ENCODE measurements around the gene ASF1A.
"Not testable (repeated sequence)": the region's sequence is repeated elsewhere in the genome, so short reads cannot be mapped to it uniquely, and the experiment has no call there.

The ASF1A gene

GRCh38 chr6:118893807-118894424, at the start of gene ASF1A:
TSS of gene ASF1A (plus strand) at chr6:118894152. CDS start at chr6:118894414, 262 bp downstream.
- DNase-seq (ENCODE audit: low read depth): peak; percentile 95

- DNase-seq (ENCODE audit: low read depth): no peak
These were observed 49.0 kb upstream of the ASF1A start for GRCh38 chr6:118844915-118845314.

GRCh38 chr6:118853408-118853807, 40.5 kb upstream of the ASF1A start:
- no peak for DNase-seq (ENCODE audit: low read depth)

GRCh38 chr6:118856301-118856700, 37.7 kb upstream of the ASF1A start:
- no peak for DNase-seq (ENCODE audit: low read depth)

- DNase-seq (ENCODE audit: low read depth): no peak
These were observed 34.4 kb upstream of the ASF1A start for GRCh38 chr6:118859517-118860064.

GRCh38 chr6:118860363-118860762, 33.6 kb upstream of the ASF1A start:
- no peak for DNase-seq (ENCODE audit: low read depth)

- no peak for DNase-seq (ENCODE audit: low read depth)
These were observed 33.1 kb upstream of the ASF1A start for GRCh38 chr6:118860880-118861279.

- DNase-seq (ENCODE audit: low read depth): no peak
These were observed 31.5 kb upstream of the ASF1A start for GRCh38 chr6:118862443-118862842.

GRCh38 chr6:118864341-118865099, 29.4 kb upstream of the ASF1A start:
- DNase-seq (ENCODE audit: low read depth): no peak

- DNase-seq (ENCODE audit: low read depth): no peak
These were observed 28.9 kb upstream of the ASF1A start for GRCh38 chr6:118865100-118865391.

GRCh38 chr6:118867181-118867580, 26.8 kb upstream of the ASF1A start:
- DNase-seq (ENCODE audit: low read depth): no peak

GRCh38 chr6:118868901-118869300, 25.1 kb upstream of the ASF1A start:
- DNase-seq (ENCODE audit: low read depth): not testable (repeated sequence)

- DNase-seq (ENCODE audit: low read depth): no peak
These were observed 24.6 kb upstream of the ASF1A start for GRCh38 chr6:118869350-118869749.

- no peak for DNase-seq (ENCODE audit: low read depth)
These were observed 23.9 kb upstream of the ASF1A start for GRCh38 chr6:118869894-118870589.

GRCh38 chr6:118871331-118871730, 22.6 kb upstream of the ASF1A start:
- no peak for DNase-seq (ENCODE audit: low read depth)

GRCh38 chr6:118872318-118872717, 21.6 kb upstream of the ASF1A start:
- no peak for DNase-seq (ENCODE audit: low read depth)

GRCh38 chr6:118872726-118873125, 21.2 kb upstream of the ASF1A start:
- DNase-seq (ENCODE audit: low read depth): no peak

- DNase-seq (ENCODE audit: low read depth): no peak
These were observed 20.7 kb upstream of the ASF1A start for GRCh38 chr6:118873239-118873638.

- no peak for DNase-seq (ENCODE audit: low read depth)
These were observed 18.3 kb upstream of the ASF1A start for GRCh38 chr6:118875672-118876071.

GRCh38 chr6:118876198-118876597, 17.8 kb upstream of the ASF1A start:
- DNase-seq (ENCODE audit: low read depth): peak; percentile 28

GRCh38 chr6:118876814-118877213, 17.1 kb upstream of the ASF1A start:
- DNase-seq (ENCODE audit: low read depth): peak; percentile 28

- DNase-seq (ENCODE audit: low read depth): no peak
These were observed 16.1 kb upstream of the ASF1A start for GRCh38 chr6:118877806-118878205.

Data from HS-5 (cell line).